ENCODE data around the gene KIF25. TPM values are rescaled to one million over a fixed set of nuclear protein-coding genes. Genes with fewer than 3 reads are reported as not detected.

Gene KIF25
- total RNA-seq, 1 experiment from 2014 or later, result 0.59 TPM

DNA sequence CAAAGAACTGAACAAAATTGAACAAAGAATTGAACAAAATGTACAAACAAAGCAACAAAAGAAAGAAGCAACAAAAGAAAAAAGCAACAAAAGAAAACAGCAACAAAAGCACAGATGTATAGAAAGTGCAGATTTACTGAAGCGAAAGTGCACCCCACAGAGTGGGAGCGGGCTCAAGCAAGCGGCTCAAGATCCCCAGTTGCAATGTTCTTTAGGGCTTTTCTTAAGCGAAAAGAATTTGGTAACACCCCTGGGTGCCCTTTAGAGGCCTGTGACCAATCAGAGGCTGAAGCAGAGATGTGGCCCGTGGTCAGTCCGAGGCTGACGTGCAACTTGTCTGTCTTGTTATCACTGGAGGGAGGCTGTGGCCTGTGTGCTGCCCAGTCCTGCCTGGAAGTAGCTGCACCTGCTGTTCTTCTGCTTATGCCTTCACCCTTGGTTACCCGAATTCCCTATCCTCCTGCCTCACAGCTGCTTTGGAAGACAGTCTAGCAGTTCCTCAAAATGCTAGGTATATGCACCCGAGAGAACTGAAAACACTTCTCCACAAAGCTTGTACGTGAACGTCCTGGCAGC, 13.2 kb upstream of the KIF25 start:
- H3K4me2 ChIP-seq (ENCODE audit: insufficient read depth, insufficient read length, low read length), result no peak overlapping the region
- no peaks in the 10 kb centered on the region for H3K23me2 ChIP-seq (ENCODE audit: insufficient read length, low read depth, low read length, poor library complexity, severe bottlenecking)
- no peaks in the 10 kb centered on the region for H3K79me2 ChIP-seq (ENCODE audit: insufficient read depth, low read length)
- H3K56ac ChIP-seq (ENCODE audit: insufficient read length, low read depth, low read length), result no peak overlapping the region
- Mint-ChIP-seq H3K4me3 (no peak overlapping the region), H3K4me1 (peaks cover 0 to 2% of the 10 kb centered on the region in 2 experiments; a peak in 1 of 4 replicates), H3K27ac (no peak overlapping the region), H3K36me3 (ENCODE audit: insufficient read depth in 1 of 3, low read depth in 3 of 3) (peaks cover 0 to 4% (median 0%) of the 10 kb centered on the region in 3 experiments; a peak in 1 of 7 replicates), H3K9me3 (peaks cover 5 to 6% of the 10 kb centered on the region in 2 experiments; a peak in 4 of 5 replicates), H3K27me3 (ENCODE audit: low read depth) (no peaks in the 10 kb centered on the region)
- no peaks in the 10 kb centered on the region for H3K79me1 ChIP-seq (ENCODE audit: insufficient read depth, low read depth, low read length, poor library complexity, severe bottlenecking)
- no peak overlapping the region for H2AFZ ChIP-seq (ENCODE audit: low read length)
- H2BK20ac ChIP-seq (ENCODE audit: low read depth, low read length, poor library complexity, severe bottlenecking), result no peak overlapping the region
- no peak overlapping the region for H2BK120ac ChIP-seq (ENCODE audit: low read depth, low read length, poor library complexity, severe bottlenecking)
- no peaks in the 10 kb centered on the region for H3K9me3 ChIP-seq (ENCODE audit: control insufficient read depth, low read depth, low read length)
- no peak overlapping the region for H2BK15ac ChIP-seq (ENCODE audit: low read depth, low read length)
- no peaks in the 10 kb centered on the region for H3K27me3 ChIP-seq (ENCODE audit: insufficient read depth, low read length)
- no peak overlapping the region for H4K5ac ChIP-seq (ENCODE audit: insufficient read length, low read depth, low read length)
- H4K91ac ChIP-seq (ENCODE audit: insufficient read length, low read depth, low read length), result no peak overlapping the region
- no peak overlapping the region for H3K4ac ChIP-seq (ENCODE audit: low read depth, low read length)
- H3K18ac ChIP-seq (ENCODE audit: insufficient read length, low read depth, low read length), result no peak overlapping the region
- H3K9ac ChIP-seq (ENCODE audit: extremely low read depth, insufficient read length, low read length), result no peak overlapping the region
- H2AK5ac ChIP-seq (ENCODE audit: insufficient read length, low read length), result no peak overlapping the region
- H3T11ph ChIP-seq (ENCODE audit: low read length), result no peak overlapping the region
- TF ChIP-seq, protein P1, sequence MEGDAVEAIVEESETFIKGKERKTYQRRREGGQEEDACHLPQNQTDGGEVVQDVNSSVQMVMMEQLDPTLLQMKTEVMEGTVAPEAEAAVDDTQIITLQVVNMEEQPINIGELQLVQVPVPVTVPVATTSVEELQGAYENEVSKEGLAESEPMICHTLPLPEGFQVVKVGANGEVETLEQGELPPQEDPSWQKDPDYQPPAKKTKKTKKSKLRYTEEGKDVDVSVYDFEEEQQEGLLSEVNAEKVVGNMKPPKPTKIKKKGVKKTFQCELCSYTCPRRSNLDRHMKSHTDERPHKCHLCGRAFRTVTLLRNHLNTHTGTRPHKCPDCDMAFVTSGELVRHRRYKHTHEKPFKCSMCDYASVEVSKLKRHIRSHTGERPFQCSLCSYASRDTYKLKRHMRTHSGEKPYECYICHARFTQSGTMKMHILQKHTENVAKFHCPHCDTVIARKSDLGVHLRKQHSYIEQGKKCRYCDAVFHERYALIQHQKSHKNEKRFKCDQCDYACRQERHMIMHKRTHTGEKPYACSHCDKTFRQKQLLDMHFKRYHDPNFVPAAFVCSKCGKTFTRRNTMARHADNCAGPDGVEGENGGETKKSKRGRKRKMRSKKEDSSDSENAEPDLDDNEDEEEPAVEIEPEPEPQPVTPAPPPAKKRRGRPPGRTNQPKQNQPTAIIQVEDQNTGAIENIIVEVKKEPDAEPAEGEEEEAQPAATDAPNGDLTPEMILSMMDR (conservative IDR thresholded peaks at IDR 0.05), result no peak
- DNase-seq, result no peak
- H3K23ac ChIP-seq (ENCODE audit: insufficient read length, low read depth, low read length), result no peak overlapping the region
- no peak overlapping the region for H2BK5ac ChIP-seq (ENCODE audit: insufficient read length, low read length)
- WGBS (ENCODE audit: extremely low coverage, insufficient read length, low lambda C conversion rate), result no CpG with 5 or more reads among the region's 11 CpGs
- no peak overlapping the region for H3K14ac ChIP-seq (ENCODE audit: insufficient read depth, low read length)
- no peaks in the 10 kb centered on the region for H4K20me1 ChIP-seq (ENCODE audit: control insufficient read depth, insufficient read depth, insufficient read length)
- no peak overlapping the region for H2BK12ac ChIP-seq (ENCODE audit: insufficient read length, low read depth, low read length)
- H3K27ac ChIP-seq (ENCODE audit: insufficient read length, low read depth, low read length), result no peak overlapping the region
- H3K4me1 ChIP-seq (ENCODE audit: insufficient read depth, low read length), result no peaks in the 10 kb centered on the region
- no peak overlapping the region for H4K8ac ChIP-seq (replicated peaks; ENCODE audit: insufficient read length, low read depth, low read length)

Measured in H9 (cell line).